Gastroesophageal sphincter (tissue), 4 donors: ENCODE data around the gene EVC2. TPM values are rescaled to one million over a fixed set of nuclear protein-coding genes. Genes with fewer than 3 reads are reported as not detected.

Source experiments
- ATAC-seq: fragments of 150-250 bp; one replicate; pipeline ENCODE4 v1.9.1; 2016; ENCODE audit warnings: mild to moderate bottlenecking, moderate library complexity
- H3K27ac ChIP-seq, 4 donors: fragments of 200-600 bp; sonication (generic) in 3 of 4; 1 replicate in 3 of 4; 2 replicates in 1 of 4; pipeline ENCODE4 v1.5.1; 2016 to 2019
- H3K27me3 ChIP-seq: fragments of 200-600 bp; sonication (generic); one replicate; pipeline ENCODE4 v1.5.1; 2019
- H3K36me3 ChIP-seq, 2 donors: fragments of 200-600 bp; sonication (generic); one replicate each; pipeline ENCODE4 v1.5.1; 2019; ENCODE audit warnings: control low read depth in 1 of 2
- H3K4me1 ChIP-seq, 3 donors: fragments of 200-600 bp; sonication (generic); 1 replicate in 2 of 3; 2 replicates in 1 of 3; pipeline ENCODE4 v1.5.1; 2016 to 2019; ENCODE audit warnings: control low read depth in 2 of 3
- H3K4me3 ChIP-seq, 2 donors: fragments of 200-600 bp; sonication (generic); one replicate each; pipeline ENCODE4 v1.5.1; 2019; ENCODE audit warnings: mild to moderate bottlenecking in 1 of 2, moderate library complexity in 1 of 2
- H3K9me3 ChIP-seq, 3 donors: fragments of 200-600 bp; sonication (generic); one replicate each; pipeline ENCODE4 v1.5.1; 2017 to 2019; ENCODE audit warnings: control low read depth in 2 of 3
- EP300 ChIP-seq: sonication (generic); formaldehyde crosslinking; IDR thresholded peaks from one replicate; pipeline ENCODE4 v1.6.1; 2017; ENCODE audit warnings: antibody characterized with exemption, mild to moderate bottlenecking
- POLR2A ChIP-seq, 2 donors: fragments of 450-650 bp; IDR thresholded peaks; one replicate each; pipeline ENCODE4 v1.6.1; 2017; ENCODE audit warnings: antibody characterized with exemption in 2 of 2, mild to moderate bottlenecking in 2 of 2, moderate library complexity in 1 of 2
- POLR2AphosphoS5 ChIP-seq: sonication (generic); formaldehyde crosslinking; IDR thresholded peaks from one replicate; pipeline ENCODE4 v1.6.1; 2017; ENCODE audit warnings: antibody characterized with exemption
- WGBS, 2 donors: methylation state at CpG; one replicate each; pipeline ENCODE4 v1.1.5; 2018; ENCODE audit warnings: low coverage in 1 of 2; 5-methylcytosine and 5-hydroxymethylcytosine counted together
- total RNA-seq, 4 donors: library from RNA; depleted of rRNA; stranded (reverse); fragments of >200 nt; gene quantifications; one replicate each; pipeline ENCODE4 v1.1.0, GENCODE V29; 2016
- TF ChIP-seq, protein P1 (sequence below), 4 experiments: fragments of 200-600 bp in 2 of 4; fragments of 450-650 bp in 2 of 4; sonication (generic) in 1 of 4; IDR thresholded peaks; one replicate each; pipeline ENCODE4 v1.5.1; 2017 to 2019; ENCODE audit warnings: antibody characterized with exemption in 4 of 4, mild to moderate bottlenecking in 2 of 4, moderate library complexity in 2 of 4

The EVC2 gene
- total RNA-seq, 4 donors from 2014 or later = 9.3 to 16.3 (median 12.4) TPM

DNA sequence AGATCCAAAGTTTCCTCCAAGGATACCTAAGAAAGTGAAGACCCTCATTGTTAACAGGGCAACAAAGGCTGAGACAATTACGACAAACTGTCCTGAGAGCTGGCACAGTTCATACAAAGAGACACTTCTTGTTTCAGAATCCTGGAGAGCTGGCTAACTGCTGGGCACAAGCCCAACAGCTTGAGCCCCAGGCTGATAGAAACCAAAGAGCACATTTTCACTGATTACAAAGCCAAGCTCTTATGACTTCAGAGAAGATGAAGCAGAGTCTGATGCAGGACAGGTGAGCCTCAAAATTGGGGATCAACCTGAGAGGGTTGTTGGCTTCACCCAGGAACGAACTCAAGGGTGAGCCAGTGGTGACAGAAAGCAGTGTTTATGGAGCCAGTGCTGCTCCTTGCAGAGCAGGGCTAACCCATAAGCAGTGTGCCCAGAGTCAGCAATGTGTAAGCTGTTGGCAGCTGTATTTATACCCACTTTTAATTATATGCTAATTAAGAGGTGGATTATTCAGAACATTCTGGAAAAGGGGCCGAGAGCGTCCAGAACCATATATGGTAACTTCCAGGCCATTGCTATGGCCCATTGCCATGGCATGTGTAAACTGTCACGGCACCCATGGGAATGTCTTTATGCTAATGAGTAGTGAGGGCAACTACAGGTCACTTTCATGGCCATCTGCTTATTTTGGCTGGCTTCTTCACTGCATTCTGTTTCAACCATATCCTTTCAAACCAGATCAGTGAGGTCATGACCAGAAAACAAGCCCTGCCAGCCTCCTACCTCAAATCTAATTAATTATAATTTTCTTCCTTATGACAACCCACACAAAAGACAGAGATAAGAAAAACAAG lies 183.7 kb downstream of the EVC2 start:
- no peak overlapping the region for H3K27ac ChIP-seq
- TF ChIP-seq EP300 = no peak
- TF ChIP-seq, protein P1, sequence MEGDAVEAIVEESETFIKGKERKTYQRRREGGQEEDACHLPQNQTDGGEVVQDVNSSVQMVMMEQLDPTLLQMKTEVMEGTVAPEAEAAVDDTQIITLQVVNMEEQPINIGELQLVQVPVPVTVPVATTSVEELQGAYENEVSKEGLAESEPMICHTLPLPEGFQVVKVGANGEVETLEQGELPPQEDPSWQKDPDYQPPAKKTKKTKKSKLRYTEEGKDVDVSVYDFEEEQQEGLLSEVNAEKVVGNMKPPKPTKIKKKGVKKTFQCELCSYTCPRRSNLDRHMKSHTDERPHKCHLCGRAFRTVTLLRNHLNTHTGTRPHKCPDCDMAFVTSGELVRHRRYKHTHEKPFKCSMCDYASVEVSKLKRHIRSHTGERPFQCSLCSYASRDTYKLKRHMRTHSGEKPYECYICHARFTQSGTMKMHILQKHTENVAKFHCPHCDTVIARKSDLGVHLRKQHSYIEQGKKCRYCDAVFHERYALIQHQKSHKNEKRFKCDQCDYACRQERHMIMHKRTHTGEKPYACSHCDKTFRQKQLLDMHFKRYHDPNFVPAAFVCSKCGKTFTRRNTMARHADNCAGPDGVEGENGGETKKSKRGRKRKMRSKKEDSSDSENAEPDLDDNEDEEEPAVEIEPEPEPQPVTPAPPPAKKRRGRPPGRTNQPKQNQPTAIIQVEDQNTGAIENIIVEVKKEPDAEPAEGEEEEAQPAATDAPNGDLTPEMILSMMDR (IDR thresholded peaks at IDR 0.05) = no peak
- TF ChIP-seq POLR2A (IDR thresholded peaks at IDR 0.05) = no peak
- TF ChIP-seq POLR2AphosphoS5 = no peak
- ATAC-seq = no peak
- H3K4me3 ChIP-seq = no peak overlapping the region
- H3K9me3 ChIP-seq = peaks cover 0 to 7% (median 0%) of the 10 kb centered on the region in 3 donors
- peaks cover 0 to 19% of the 10 kb centered on the region in 2 donors for H3K36me3 ChIP-seq
- 47 to 58% methylated on average over 4 to 5 of the region's 5 CpGs for whole genome bisulfite sequencing, 2 donors
- no peaks in the 10 kb centered on the region for H3K27me3 ChIP-seq
- peaks cover 0 to 9% (median 0%) of the 10 kb centered on the region in 3 donors for H3K4me1 ChIP-seq

DNA sequence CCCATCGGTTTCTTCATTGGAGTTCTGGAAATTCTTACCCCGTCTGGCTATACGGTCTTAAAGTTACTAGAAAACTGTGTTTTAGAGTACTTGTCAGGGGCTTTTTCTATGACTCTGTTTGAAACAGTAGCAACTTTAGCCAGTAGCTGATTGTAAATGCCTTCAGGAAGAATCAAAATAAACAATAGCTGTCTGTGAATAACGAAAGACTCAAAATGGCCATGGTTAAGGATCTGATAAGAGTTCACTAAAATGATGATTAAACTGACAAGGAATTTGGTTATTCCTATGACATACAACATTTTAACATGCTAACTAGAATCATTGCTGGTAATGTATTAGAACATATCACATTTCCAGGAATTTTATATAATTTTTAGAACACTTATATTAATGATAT lies 191.0 kb downstream of the EVC2 start:
- Histone ChIP-seq H3K9me3 (peaks cover 0 to 16% (median 0%) of the 10 kb centered on the region in 3 donors), H3K27me3 (no peaks in the 10 kb centered on the region), H3K4me3 (no peak overlapping the region), H3K36me3 (no peaks in the 10 kb centered on the region), H3K27ac (no peak overlapping the region), H3K4me1 (no peaks in the 10 kb centered on the region)
- no peak for TF ChIP-seq EP300
- no peak for TF ChIP-seq POLR2AphosphoS5
- TF ChIP-seq POLR2A (IDR thresholded peaks at IDR 0.05) = no peak
- TF ChIP-seq, protein P1 (IDR thresholded peaks at IDR 0.05) = no peak
- WGBS, 2 donors = 79 to 80% methylated on average over 4 of the region's 4 CpGs
- ATAC-seq = no peak

- TF ChIP-seq POLR2A (IDR thresholded peaks at IDR 0.05) (no peak), POLR2AphosphoS5 (no peak), EP300 (no peak)
- TF ChIP-seq, protein P1 (IDR thresholded peaks at IDR 0.05) = no peak
- no peak for ATAC-seq
- Histone ChIP-seq H3K4me3 (no peak overlapping the region), H3K9me3 (peaks cover 0 to 16% (median 0%) of the 10 kb centered on the region in 3 donors), H3K27ac (no peak overlapping the region), H3K27me3 (no peaks in the 10 kb centered on the region), H3K4me1 (no peaks in the 10 kb centered on the region), H3K36me3 (no peaks in the 10 kb centered on the region)
Measured at GRCh38 chr4:5515646-5516045, 192.7 kb downstream of the EVC2 start.

Other genes starting within 250 kb of the EVC2 start
- 10 to 100 TPM; 17.8 to 53.7 (median 38.1) TPM for gene EVC, start 2.6 kb upstream of the EVC2 start, total RNA-seq
- 1 to 10 TPM in 3 of 4 donors, under 1 TPM in 1; 0.62 to 4.3 (median 1.6) TPM for gene CRMP1, start 184.5 kb upstream of the EVC2 start, total RNA-seq